HG03378 (cell line): ENCODE results near the gene DAZAP1.

Experiments
- ATAC-seq: cut with Tn5 transposase; IDR thresholded peaks from one replicate; pipeline ENCODE4 v1.9.1; 2021; ENCODE audit warnings: mild to moderate bottlenecking, moderate library complexity; ENCODE audit not compliant: unreplicated experiment

Gene DAZAP1

GRCh38 chr19:1455336-1456120 is 48.1 kb downstream of the DAZAP1 start:
- ATAC-seq: no peak

- ATAC-seq: no peak
Observed at GRCh38 chr19:1456121-1456900, 48.9 kb downstream of the DAZAP1 start.

GRCh38 chr19:1457031-1457739 is 49.8 kb downstream of the DAZAP1 start:
- no peak for ATAC-seq

- no peak for ATAC-seq
Observed at GRCh38 chr19:1457892-1458291, 50.5 kb downstream of the DAZAP1 start.

- no peak for ATAC-seq
Observed at GRCh38 chr19:1459479-1459878, 52.1 kb downstream of the DAZAP1 start.

- ATAC-seq: no peak
Observed at GRCh38 chr19:1460033-1460995, 52.9 kb downstream of the DAZAP1 start.

GRCh38 chr19:1461862-1462261 is 54.5 kb downstream of the DAZAP1 start:
- ATAC-seq: no peak

- no peak for ATAC-seq
Observed at GRCh38 chr19:1465191-1466016, 58.0 kb downstream of the DAZAP1 start.

- ATAC-seq: no peak
Observed at GRCh38 chr19:1466018-1466460, 58.7 kb downstream of the DAZAP1 start.

- ATAC-seq: no peak
Observed at GRCh38 chr19:1466461-1467214, 59.3 kb downstream of the DAZAP1 start.

- no peak for ATAC-seq
Observed at GRCh38 chr19:1467215-1467489, 59.8 kb downstream of the DAZAP1 start.

GRCh38 chr19:1467490-1468273 is 60.3 kb downstream of the DAZAP1 start:
- no peak for ATAC-seq

GRCh38 chr19:1468274-1468820 is 61.0 kb downstream of the DAZAP1 start:
- no peak for ATAC-seq

GRCh38 chr19:1468821-1469254 is 61.5 kb downstream of the DAZAP1 start:
- ATAC-seq: no peak

- no peak for ATAC-seq
Observed at GRCh38 chr19:1469255-1470054, 62.1 kb downstream of the DAZAP1 start.

- no peak for ATAC-seq
Observed at GRCh38 chr19:1470055-1470304, 62.6 kb downstream of the DAZAP1 start.

- ATAC-seq: no peak
Observed at GRCh38 chr19:1470305-1471009, 63.1 kb downstream of the DAZAP1 start.
